Measurements from ENCODE around the gene BORCS6. TPM values are rescaled to one million over a fixed set of nuclear protein-coding genes. Genes with fewer than 3 reads are reported as not detected.

Gene BORCS6
- total RNA-seq, 6 experiments from 2014 or later, result 4.4 to 6.0 (median 4.6) TPM

DNA sequence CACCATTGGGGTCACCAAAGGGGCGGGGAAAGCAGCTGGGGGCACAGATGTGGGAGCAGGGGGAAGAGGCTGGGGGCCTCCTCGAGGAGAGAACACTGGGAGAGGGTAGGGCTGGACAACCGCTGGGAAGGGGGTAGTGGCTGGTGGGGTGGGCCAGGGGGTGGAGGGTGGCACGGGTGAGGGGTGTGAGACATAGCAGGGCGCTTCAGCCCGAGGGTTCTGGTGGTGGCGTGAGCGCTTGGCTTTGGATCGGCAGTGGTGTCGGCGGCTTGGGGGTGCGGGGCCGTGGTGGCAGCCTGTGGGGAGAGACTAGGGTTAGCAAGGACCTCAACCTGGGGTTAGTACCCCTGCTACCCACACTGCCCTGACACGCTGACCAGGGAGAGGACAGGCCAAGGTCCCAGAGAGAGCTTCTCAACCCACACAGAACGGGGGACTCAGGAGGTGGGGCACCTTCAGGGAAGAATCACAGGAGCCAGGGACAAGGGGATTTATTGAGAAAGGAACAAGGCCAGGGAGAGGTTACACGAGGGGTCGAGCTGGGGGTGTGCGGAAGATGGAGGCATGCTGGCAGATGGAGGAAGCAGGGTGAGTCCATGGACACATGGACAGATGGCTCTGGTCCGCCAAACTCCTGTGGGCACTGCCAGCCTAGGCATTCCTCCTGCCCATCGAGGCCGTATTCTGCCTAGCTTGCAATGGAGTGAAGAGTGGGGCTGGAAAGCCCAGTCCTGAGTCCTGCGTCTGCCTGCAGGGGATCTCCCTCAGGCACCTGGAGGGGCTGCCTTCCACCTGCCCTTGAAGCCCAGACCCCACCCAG, 46.2 kb downstream of the BORCS6 start:
- Mint-ChIP-seq H3K4me1 (ENCODE audit: low read depth) (no peaks in the 10 kb centered on the region), H3K9me3 (no peaks in the 10 kb centered on the region), H3K36me3 (ENCODE audit: low read depth) (peaks cover 20% of the 10 kb centered on the region), H3K4me3 (no peak overlapping the region), H3K27ac (peak overlapping the region; percentile 8; the same call in 1 of the 2 replicates), H3K27me3 (ENCODE audit: insufficient read depth) (peaks cover 34% of the 10 kb centered on the region)
- DNase-seq, result no peak
- TF ChIP-seq, protein P1, sequence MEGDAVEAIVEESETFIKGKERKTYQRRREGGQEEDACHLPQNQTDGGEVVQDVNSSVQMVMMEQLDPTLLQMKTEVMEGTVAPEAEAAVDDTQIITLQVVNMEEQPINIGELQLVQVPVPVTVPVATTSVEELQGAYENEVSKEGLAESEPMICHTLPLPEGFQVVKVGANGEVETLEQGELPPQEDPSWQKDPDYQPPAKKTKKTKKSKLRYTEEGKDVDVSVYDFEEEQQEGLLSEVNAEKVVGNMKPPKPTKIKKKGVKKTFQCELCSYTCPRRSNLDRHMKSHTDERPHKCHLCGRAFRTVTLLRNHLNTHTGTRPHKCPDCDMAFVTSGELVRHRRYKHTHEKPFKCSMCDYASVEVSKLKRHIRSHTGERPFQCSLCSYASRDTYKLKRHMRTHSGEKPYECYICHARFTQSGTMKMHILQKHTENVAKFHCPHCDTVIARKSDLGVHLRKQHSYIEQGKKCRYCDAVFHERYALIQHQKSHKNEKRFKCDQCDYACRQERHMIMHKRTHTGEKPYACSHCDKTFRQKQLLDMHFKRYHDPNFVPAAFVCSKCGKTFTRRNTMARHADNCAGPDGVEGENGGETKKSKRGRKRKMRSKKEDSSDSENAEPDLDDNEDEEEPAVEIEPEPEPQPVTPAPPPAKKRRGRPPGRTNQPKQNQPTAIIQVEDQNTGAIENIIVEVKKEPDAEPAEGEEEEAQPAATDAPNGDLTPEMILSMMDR (IDR thresholded peaks at IDR 0.05), result no peak

DNA sequence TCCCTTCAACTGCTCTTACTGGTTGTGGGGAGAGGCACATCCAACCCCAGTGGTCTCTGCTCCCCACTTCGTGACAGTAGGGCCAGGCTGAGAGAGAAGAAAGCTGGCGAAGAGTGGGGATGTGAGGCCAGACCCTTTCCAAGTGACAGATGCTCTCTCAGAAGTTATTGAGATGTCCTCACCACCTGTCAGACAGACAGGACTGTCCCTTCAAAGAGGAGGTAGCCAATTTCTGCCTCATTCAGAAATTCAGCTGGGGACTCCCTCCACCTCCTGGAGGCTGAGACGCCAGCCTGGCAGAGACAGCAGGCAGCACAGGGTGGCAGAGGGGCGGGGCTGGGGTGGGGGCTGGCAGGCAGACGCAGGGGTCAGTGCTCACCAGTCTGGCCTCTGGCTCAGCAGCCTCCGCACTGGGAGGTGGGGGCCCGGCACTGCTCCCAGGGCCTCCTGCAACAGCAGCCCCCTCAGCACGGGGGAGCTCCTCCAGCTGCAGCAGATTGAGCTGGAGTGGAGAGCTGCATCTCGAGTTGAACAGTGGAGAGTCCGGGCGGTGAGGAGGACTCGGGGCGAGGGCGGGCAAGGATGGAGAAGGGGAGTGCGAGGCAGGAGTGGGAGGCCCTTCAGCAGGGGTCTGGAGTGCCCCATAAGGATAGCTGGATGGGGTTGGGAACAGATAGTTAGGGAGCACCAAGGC, 46.9 kb downstream of the BORCS6 start:
- Mint-ChIP-seq H3K27me3 (ENCODE audit: insufficient read depth) (peaks cover 29% of the 10 kb centered on the region), H3K36me3 (ENCODE audit: low read depth) (peaks cover 20% of the 10 kb centered on the region), H3K4me1 (ENCODE audit: low read depth) (no peaks in the 10 kb centered on the region), H3K27ac (no peak overlapping the region), H3K9me3 (no peaks in the 10 kb centered on the region), H3K4me3 (no peak overlapping the region)
- TF ChIP-seq, protein P1 (IDR thresholded peaks at IDR 0.05), result no peak
- DNase-seq, result no peak

DNA sequence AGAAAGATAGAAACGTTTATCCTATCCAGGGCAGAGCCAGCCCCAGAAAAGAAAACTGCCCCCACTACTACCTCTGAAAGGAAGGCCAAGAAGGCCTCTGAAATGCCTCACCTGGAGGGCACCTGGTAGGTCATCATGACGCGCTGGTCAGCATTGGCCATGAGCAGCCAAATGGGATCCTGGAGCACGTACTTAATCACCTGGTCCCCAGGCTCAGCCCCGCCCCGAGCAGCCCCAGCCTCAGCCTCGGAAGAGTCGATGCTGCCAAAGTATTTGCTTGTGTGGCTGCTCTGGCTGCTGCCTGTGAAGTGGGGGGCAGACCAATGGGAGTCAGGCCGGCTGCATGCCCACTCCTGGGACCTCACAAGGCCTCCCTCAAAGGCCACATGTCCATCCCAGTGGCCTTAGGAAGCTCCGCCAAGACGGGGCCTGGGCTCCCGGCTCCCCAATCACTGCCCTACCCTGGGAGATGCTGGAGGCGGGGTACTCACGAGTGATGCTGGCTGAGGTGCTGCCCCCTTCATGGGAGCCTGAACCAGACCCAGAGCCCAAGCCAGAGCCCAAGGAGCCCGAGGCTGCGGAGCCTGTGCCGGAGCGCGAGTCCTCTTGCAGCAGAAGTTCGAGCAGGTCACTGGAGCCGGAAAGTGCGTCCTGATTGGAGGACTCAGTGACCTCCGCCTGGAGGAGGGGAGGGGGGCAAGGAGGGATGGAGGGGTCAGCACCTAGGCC, 47.7 kb downstream of the BORCS6 start:
- no peak for DNase-seq
- no peak overlapping the region for H3K27ac Mint-ChIP-seq
- H3K27me3 Mint-ChIP-seq (ENCODE audit: insufficient read depth), result peaks cover 24% of the 10 kb centered on the region
- no peaks in the 10 kb centered on the region for H3K4me1 Mint-ChIP-seq (ENCODE audit: low read depth)
- H3K36me3 Mint-ChIP-seq (ENCODE audit: low read depth), result peaks cover 16% of the 10 kb centered on the region
- TF ChIP-seq, protein P1 (IDR thresholded peaks at IDR 0.05), result no peak
- H3K4me3 Mint-ChIP-seq, result no peak overlapping the region
- H3K9me3 Mint-ChIP-seq, result no peaks in the 10 kb centered on the region

DNA sequence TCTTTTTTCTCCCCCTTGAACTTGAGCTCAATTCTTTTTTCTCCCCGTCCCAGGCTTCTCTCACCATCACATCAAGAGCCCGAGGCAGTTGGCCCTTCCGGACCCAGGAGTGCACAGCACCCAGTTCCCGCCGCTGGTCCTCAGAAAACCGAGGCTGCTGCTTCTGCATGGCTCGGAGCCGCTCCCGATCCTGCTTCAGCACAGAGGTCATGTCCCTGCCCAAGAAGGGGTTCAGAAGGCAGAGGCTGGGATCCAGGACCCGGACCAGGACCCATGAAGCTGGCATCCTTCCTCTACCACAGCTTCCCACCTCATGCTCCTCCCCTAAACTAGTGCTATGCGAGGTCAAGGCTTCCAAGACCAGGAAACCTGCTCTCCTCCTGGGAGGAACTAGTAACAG, 48.2 kb downstream of the BORCS6 start:
- TF ChIP-seq, protein P1 (IDR thresholded peaks at IDR 0.05), result no peak
- H3K4me1 Mint-ChIP-seq (ENCODE audit: low read depth), result no peaks in the 10 kb centered on the region
- peak overlapping the region; percentile 24; the same call in 1 of the 2 replicates for H3K4me3 Mint-ChIP-seq
- peaks cover 13% of the 10 kb centered on the region for H3K36me3 Mint-ChIP-seq (ENCODE audit: low read depth)
- H3K27ac Mint-ChIP-seq, result no peak overlapping the region
- DNase-seq, result no peak
- H3K9me3 Mint-ChIP-seq, result no peaks in the 10 kb centered on the region
- H3K27me3 Mint-ChIP-seq (ENCODE audit: insufficient read depth), result peaks cover 24% of the 10 kb centered on the region

DNA sequence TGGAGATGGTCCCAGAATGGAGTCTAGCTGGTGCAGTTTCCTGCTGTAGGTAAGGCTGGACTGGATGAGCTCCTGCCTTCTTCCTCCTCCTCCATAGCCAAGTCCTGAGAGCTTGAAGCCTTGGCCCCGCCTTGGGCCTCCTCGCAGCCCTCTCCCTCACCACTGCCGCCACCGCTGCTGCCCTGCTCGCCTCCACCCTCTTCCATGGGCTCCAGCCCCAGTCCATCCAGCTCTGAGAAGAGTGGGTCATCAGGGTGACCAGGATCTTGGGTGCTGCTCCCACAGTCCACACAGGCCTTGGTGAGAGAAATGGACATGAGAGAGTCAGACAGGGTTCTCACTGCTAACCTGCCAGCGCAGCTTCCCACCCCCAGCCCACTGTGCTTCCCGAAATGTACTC, 48.9 kb downstream of the BORCS6 start:
- H3K36me3 Mint-ChIP-seq (ENCODE audit: low read depth), result peaks cover 6% of the 10 kb centered on the region; the same call in 1 of the 2 replicates
- H3K9me3 Mint-ChIP-seq, result no peaks in the 10 kb centered on the region
- DNase-seq, result no peak
- H3K27ac Mint-ChIP-seq, result no peak overlapping the region
- TF ChIP-seq, protein P1 (IDR thresholded peaks at IDR 0.05), result no peak
- no peaks in the 10 kb centered on the region for H3K4me1 Mint-ChIP-seq (ENCODE audit: low read depth)
- H3K4me3 Mint-ChIP-seq, result no peak overlapping the region; the same call in 1 of the 2 replicates
- peaks cover 24% of the 10 kb centered on the region for H3K27me3 Mint-ChIP-seq (ENCODE audit: insufficient read depth)
